ENCODE results near the gene FADD.

FADD gene

DNA sequence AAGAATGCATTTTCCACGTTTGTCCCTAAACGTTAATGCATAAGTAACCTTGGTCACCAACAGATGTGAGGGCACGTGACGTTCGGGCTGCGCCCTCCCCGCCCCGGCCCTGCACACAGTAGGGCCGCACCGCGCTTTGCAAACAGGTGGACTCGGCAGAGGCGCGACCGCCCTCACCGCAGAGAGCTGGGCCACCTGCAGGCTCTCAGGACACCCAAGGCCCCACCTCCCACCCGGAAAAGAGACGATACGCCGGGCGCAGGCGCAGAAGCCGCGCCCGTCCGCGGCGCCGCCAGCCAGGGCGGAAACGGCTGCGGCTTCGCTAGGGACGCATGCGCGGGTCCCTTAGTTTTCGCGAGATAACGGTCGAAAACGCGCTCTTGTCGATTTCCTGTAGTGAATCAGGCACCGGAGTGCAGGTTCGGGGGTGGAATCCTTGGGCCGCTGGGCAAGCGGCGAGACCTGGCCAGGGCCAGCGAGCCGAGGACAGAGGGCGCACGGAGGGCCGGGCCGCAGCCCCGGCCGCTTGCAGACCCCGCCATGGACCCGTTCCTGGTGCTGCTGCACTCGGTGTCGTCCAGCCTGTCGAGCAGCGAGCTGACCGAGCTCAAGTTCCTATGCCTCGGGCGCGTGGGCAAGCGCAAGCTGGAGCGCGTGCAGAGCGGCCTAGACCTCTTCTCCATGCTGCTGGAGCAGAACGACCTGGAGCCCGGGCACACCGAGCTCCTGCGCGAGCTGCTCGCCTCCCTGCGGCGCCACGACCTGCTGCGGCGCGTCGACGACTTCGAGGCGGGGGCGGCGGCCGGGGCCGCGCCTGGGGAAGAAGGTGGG lies at the start of gene FADD:
Gene FADD (plus strand): TSS at position 377 of the 831 bp plus-strand sequence. CDS start 164 bp downstream, at position 541.
- DNase-seq: peak; percentile 87 to 90

- DNase-seq: no peak
Measured at GRCh38 chr11:70155386-70155785, 47.7 kb upstream of the FADD start.

GRCh38 chr11:70156291-70157037 lies 46.6 kb upstream of the FADD start:
- no peak for DNase-seq

- no peak for DNase-seq
Measured at GRCh38 chr11:70158201-70158600, 44.9 kb upstream of the FADD start.

GRCh38 chr11:70158757-70159389 lies 44.2 kb upstream of the FADD start:
- no peak for DNase-seq

- no peak for DNase-seq
Measured at GRCh38 chr11:70159627-70160570, 43.2 kb upstream of the FADD start.

DNA sequence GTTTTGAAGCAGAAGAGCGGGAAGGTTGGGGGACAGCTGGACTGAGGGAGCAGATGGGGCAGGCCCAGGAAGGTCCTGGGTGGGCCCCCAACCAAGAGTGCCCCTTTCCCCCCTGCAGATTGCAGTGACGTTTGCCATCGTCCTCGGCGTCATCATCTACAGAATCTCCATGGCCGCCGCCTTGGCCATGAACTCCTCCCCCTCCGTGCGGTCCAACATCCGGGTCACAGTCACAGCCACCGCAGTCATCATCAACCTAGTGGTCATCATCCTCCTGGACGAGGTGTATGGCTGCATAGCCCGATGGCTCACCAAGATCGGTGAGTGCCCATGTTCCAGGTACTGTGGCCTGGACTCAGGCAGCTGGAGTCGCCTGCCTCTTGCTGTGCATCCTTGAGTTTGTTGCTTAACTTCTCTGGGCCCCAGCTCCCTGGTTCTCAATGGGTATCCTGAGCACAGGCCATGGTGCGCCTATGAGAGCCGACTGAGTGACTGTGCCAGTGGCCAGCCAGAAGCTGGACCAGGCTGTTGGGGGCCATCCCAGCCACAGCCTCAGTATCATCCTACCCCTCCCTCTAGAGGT lies 42.0 kb upstream of the FADD start:
- no peak for DNase-seq

DNA sequence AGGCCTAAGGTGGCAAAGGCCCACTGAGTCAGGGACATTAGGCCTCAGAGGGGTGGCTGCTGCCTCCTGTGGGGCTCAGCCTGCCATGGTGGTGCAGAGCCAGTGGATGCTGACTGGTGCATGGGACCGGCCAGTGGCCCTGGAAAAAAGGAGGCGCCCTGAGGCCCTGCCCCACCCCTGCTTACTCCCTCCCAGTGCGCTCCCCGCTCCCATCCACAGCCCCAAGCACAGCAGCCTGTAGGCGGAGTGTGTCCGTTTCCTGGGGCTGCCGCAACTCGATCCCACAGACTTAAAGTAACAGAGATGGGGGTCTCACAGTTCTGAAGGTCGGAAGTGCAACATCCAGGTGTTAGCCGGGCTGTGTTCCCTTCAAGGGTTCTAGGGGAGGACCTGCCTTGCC lies 38.4 kb upstream of the FADD start:
- DNase-seq: no peak

DNA sequence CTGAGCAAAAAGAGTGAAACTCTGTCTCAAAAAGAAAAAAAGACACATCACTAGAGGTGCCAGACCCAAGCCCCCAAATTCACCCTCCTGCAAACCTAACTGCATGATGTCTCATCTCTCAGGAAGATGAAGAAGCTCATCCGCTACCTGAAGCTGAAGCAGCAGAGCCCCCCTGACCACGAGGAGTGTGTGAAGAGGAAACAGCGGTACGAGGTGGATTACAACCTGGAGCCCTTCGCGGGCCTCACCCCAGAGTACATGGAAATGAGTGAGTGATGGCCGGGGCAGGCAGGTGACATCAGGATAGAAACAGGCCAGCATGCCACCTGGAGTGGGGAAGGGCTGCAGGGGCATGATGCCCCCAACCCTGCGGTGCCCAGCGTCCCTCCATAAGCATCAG lies 36.0 kb upstream of the FADD start:
- no peak for DNase-seq

DNA sequence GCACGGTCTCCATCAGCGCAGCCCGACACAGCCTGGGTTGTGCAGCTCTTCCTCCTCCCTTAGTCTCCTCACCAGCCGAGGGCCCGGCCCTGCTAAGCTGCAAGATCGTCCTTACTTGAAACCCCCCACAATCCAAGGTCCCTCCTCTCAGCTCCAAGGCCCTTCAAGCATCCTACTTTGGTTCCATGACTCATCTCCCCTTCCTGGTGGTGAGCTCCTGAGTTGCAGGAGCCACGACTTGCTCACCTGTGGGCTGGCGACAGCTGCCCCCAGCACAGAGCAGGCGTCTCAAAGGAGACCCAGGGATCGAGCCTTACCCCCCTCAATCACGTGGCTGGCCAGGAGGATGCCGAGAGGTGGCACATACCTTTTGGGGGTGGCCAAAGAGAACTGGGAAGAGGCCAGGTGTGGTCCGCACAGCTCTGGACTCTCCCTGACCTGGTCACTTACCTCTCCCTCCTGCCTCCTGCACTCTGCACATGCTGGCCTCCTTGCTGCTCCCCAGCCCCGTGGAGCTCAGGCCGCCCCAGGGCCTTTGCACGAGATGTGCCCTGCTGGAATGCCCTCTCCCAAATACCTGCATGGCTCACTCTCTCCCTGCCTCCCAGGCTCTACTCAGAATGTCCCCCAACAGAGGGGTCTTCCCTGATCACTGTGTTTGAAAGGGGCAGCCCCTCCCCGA lies 35.2 kb upstream of the FADD start:
- DNase-seq: no peak

DNA sequence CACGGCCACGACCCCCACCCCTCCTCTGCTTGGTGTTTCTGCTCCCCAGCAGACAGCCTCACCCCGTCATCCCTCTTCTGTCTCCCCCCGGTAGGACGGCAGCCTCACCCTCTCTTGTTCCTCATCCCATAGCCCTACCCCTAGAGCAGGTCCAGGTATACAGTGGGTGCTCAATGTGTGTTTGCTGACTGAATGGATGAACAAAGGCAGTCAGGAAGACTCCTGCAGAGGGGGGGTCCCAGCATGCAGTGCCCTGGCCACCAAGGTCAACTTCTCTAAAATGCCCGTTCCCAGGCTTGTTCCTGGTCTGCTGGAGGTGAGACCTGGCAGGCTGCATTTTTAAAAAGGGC lies 34.7 kb upstream of the FADD start:
- no peak for DNase-seq

- DNase-seq: no peak
Measured at GRCh38 chr11:70169127-70169526, 34.0 kb upstream of the FADD start.

DNA sequence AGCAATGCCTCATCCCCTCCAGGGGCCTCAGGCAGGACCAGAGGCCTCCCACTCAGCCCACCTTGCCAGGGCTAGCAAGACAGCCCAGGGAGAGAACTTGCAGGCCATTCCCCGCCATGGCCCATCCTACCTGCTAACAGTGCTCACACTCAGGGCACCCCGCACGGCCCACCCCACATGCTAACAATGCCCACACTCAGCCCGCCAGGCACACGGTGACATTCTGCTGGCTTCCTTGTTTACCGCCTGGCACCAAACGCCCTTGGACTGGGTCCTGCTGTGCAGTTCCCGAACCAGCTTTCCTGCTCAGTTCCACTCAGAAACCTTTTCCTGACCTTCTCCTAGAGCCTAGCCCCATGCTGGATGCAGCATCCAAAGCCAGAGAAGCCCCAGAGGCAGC lies 33.5 kb upstream of the FADD start:
- no peak for DNase-seq

DNA sequence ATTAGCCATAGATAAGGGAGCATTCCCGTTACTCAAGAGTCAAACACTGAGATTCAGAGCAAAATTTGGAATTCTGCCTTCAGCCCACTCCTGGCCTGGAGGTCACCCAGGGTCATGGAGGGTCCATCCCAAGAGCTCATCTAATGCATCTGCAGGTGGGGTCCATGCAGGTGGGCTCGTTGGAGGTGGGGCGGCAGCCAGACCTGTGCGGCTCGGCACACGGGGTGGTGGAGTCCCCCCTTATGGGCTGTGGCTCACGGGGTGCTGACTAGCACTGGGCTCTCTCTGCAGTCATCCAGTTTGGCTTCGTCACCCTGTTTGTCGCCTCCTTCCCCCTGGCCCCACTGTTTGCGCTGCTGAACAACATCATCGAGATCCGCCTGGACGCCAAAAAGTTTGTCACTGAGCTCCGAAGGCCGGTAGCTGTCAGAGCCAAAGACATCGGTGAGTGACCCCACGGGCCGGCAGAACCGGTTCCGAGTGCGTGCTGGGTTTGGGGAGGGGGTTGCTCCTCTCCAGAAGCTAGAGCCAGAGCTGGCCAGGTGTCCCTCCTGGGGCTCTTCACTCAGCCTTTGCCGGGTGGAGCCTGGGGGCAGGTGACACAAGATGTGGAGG lies 32.4 kb upstream of the FADD start:
- no peak for DNase-seq

- DNase-seq: no peak
Measured at GRCh38 chr11:70173018-70173417, 30.1 kb upstream of the FADD start.

DNA sequence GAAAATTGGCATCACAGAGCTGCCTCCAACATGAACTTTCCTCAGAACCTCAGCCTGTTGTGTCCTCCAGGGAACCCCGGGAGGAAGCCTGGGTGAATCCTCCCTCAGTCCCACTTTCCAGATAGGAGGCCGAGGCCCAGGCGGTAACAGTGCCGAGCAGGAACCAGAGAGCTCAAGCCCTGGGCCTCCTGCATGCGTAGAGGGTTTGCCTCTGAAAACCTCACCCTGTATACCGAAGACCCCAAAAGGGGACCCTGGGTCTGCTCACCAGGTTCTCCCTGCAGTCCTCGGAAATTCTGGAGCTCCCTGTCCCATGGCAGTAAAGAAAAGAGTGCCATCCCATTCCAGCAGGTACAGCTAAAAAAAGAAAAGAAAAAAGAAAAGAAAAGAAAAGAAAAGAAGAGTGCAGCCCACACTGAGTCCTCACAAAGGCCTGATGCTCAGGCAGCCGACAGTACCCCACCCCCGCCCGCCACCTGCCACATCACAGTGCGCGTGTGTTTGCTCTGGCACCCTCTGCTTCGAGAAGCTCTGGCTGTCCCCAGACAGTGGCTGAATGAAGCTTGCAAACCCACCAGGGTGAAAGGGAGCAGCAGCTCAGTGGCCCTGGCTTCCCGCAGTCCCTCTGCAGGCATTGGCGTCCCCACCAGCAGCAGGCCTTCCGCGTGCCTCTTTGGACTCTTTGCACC lies 28.4 kb upstream of the FADD start:
- no peak for DNase-seq

DNA sequence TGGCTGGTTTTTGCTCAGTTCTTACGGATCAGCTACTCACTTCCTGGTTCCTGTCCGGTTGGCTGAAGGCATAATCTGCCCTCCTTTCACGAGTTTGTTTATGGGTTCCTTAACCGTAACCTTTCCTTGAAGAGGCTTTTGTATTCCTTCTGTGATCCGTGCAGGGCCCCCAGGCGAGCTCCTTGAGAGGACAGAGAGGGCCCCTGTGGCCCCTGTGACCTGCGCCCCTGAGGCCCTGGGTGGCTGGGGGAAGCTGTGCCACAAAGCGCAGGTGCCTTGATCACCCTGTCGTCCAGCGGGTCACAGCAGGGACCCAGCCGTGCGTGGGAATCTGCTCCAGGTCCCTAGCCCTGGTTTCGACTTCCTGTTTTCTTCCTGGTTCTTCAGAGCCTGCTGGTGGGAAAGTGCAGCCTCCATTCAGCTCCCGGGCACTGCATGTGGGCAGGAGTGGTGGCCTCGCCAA lies 27.8 kb upstream of the FADD start:
- DNase-seq: no peak

DNA sequence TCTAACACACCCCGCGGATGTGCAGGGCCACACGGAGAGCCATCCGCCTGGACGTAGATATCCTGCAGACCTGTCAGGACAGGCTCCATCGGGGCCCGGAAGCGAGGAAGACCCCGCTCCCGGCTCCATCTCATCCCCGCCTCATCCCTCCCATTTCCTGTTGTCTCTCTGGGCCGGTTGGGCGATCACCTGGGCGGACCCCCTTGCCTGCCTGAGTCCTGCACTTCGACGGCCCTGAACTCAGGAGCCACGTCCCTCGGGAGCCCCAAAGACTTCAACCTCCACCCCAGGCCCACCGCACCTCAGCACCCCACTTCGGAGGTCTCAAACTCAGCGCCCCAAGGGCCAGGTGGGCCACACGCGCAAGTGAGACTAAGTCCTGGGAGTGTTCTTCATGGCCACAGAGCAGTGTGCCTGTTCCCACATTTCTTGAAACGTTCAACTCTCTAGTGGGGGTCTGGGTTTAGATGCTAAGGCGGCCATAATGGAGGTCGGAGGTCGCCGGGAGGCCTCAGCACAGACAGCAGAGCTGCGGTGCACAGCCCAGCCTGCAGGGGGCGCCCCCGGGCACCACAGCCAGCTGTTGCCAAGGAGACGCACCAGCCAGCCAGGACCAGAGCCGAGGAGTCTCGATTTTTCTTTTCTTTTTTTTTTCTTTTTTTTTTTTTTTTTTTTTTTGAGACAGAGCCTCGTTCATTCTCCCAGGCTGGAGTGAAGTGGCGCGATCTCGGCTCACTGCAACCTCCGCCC lies 26.0 kb upstream of the FADD start:
- DNase-seq: peak; percentile 66 to 69

DNA sequence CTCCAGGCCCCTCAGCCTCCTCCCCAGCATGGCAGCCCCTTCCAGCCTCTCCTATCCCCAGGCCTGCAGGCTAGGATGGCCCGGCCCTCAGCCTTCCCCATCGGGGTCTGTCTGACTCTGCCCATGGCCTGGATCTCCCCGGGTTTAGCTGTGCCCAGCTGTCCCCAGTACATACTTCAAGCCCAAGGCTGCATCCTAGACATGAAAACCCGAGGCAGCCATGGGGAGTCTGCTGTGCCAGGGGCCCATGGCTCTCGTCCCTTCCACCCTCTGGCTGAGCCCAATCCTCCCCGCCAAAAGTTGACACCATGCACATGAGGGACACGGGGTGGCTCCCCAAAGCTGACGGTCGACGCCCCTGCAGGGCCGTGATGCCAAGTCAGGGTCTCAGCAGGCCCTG lies 22.2 kb upstream of the FADD start:
- DNase-seq: no peak

- DNase-seq: no peak
Measured at GRCh38 chr11:70182266-70182665, 20.8 kb upstream of the FADD start.
